NCI-H1436 (cell line): ENCODE results near the gene APCDD1L.
"Not testable (repeated sequence)": the region's sequence is repeated elsewhere in the genome, so short reads cannot be mapped to it uniquely, and the experiment has no call there.

Source experiments
- DNase-seq: peaks from one replicate; lab custom pipeline; 2025; lab: John Stamatoyannopoulos, UW

Gene APCDD1L

GRCh38 chr20:58514321-58515232, 622 bp downstream of the APCDD1L start:
- no peak for DNase-seq

- DNase-seq, result no peak
These were observed 1.5 kb downstream of the APCDD1L start for GRCh38 chr20:58513580-58514285.

DNA sequence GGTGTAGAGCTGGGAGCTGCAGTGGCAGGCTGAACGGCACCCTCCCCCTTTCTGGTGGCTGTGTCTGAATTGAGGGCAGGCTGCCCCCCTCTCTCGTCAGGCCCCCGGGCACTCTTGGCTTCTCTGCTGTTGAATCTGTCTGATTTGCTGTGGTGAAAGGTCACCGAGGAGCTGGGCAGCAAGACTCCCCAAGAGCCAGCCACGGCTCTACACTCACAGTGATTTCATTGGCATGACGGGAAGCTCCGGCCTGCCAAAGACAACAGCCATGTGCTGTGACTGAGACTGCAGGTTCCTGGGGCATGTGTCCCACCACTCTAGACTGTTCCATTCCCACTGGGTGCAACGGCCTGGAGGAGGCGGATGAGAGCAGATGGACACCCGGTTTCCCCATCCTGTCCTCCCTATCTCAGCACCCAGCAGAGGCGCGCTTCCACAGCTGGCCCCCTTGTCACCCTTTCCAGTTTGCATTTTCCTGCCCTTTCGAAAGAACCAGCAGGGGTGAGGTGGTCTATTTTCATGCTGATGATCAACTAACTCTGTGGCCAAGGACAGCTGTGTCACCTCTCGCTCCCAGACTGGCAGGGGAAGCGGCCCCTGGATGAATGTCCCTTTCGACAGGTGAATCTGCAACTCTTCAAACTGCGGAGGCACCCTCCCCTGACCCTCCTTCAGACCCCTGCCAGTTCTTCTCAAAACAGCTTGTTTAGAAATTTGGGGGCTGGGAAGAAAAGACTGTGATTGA, 2.2 kb downstream of the APCDD1L start:
- DNase-seq, result no peak

DNA sequence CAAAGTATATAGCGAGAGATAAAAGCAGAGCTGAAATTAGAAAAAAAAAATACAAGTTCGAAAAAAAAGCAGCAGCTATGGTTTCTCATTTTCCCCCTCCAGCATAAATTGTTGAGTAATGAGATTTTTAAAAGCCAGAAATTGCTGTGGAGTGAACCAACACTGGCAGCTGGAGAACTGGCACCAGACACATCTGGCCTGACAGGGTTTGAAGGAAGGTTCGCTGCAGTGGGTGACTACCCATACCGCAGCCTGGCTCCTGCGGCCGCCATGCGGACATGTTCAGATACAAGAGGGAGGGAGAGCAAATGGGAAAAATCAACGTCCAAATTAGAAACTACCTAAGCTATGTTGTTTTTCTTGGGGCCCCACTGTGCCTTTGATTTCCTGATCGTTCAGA, 3.3 kb downstream of the APCDD1L start:
- no peak for DNase-seq

- DNase-seq, result no peak
These were observed 3.8 kb downstream of the APCDD1L start for GRCh38 chr20:58511364-58511763.

DNA sequence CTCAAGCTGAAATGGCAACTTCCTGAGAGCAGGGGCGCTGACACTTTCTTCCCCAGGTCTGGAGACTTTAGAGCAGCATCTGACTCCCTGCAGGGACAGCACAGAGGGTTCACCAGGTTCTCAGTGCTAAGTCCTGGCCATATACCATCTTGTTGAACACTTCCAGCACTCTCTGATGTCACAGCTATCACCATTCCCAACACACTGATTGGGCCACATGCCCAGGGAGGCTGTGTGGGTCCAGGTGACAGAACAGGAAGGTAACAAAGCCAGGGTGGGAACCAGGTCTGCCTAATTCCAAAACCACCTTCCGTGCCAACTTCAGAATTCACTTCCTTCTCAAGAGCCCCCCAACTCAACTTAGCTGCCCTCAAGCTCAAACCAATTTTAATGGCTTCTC, 4.3 kb downstream of the APCDD1L start:
- no peak for DNase-seq

GRCh38 chr20:58508762-58509395, 6.3 kb downstream of the APCDD1L start:
- DNase-seq, result no peak

DNA sequence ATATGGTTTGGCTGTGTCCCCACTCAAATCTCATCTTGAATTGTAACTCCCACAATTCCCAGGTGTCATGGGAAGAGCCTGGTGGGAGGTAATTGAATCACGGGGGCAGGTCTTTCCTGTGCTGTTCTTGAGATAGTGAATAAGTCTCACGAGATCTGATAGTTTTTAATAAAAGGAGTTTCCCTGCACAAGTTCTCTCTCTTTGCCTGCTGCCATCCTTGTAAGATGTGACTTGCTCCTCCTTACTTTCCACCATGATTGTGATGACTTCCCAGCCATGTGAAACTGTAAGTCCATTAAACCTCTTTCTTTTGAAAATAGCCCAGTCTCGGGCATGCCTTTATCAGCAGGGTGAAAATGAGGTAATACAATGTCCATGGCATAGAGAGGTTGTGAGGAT, 8.2 kb downstream of the APCDD1L start:
- not testable (repeated sequence) for DNase-seq

- DNase-seq, result no peak
These were observed 10.6 kb downstream of the APCDD1L start for GRCh38 chr20:58504566-58504965.

DNA sequence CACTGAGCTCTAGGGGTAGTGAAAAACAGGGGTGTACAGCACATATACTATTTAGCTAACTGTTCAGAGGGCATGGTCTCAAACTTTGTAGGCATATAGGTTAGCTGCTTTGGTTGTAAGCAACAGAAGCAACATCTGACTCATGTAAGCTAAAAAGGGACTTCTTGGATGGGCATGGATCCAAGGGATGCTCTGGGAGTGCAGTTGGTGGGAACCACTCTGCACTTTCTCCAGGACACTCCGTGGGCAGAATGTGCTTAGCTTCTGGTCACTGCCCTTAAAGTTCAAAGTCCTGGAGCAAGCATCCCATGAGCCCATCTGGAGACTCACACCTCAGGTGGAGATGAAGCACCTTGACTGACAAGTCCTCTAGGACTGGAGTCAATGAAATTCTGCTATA, 11.5 kb downstream of the APCDD1L start:
- DNase-seq, result no peak

DNA sequence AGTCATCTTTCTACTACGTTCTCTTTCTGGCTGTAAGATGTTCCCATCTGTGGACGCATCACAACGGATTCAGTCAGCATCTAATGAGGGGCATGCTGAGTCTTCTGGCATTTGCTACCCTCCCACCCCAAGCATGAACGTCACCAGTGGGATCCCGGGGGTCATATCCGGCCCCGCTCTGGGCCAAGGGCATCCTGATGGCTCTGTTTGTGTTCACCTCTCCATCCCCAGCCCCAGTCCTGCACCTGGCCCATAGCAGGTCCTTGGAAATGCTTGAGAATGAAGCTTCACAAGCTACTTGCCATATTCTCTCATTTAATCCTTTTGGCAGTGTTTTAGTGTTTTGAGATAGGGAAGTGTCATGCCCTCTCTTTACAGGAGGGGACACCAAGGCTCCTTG, 14.9 kb downstream of the APCDD1L start:
- DNase-seq, result no peak

GRCh38 chr20:58498470-58499068, 16.6 kb downstream of the APCDD1L start:
- DNase-seq, result no peak

DNA sequence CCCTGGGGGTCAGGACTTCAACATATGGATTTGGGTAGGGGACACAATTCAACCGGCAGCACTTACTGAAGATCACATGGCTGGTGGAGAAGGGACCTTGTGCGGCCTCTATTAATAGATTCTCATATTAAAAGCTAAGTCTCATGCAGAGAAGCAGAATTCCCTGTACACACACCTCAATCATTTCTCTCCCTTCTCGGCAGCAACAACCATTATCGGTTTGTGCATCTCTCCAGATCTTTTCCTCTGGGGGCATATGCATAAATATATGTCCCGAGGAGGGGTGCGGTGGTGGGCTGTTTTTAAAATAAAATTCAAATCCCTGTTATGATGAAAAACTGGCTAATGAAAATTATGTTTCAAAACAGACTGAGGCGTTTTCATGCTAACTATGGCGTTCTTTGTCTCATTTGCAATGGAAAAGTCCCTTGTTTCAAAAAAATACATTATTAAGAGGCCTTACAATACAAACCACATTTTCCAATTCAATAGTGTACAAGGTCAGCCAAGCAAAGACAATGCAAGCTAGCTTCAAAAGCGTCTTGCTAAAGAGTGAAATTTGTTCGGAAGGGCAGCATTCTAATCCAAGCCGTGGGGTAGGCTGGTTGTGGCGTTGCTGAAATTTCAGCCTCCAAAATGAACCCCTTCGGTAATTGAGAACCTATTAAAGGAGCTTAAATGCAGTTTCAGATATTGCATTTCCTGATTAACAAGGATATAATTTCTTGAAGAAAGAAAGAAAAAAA, 17.3 kb downstream of the APCDD1L start:
- no peak for DNase-seq

GRCh38 chr20:58497076-58497641, 18.0 kb downstream of the APCDD1L start:
- no peak for DNase-seq

GRCh38 chr20:58496429-58496769, 18.8 kb downstream of the APCDD1L start:
- no peak for DNase-seq

DNA sequence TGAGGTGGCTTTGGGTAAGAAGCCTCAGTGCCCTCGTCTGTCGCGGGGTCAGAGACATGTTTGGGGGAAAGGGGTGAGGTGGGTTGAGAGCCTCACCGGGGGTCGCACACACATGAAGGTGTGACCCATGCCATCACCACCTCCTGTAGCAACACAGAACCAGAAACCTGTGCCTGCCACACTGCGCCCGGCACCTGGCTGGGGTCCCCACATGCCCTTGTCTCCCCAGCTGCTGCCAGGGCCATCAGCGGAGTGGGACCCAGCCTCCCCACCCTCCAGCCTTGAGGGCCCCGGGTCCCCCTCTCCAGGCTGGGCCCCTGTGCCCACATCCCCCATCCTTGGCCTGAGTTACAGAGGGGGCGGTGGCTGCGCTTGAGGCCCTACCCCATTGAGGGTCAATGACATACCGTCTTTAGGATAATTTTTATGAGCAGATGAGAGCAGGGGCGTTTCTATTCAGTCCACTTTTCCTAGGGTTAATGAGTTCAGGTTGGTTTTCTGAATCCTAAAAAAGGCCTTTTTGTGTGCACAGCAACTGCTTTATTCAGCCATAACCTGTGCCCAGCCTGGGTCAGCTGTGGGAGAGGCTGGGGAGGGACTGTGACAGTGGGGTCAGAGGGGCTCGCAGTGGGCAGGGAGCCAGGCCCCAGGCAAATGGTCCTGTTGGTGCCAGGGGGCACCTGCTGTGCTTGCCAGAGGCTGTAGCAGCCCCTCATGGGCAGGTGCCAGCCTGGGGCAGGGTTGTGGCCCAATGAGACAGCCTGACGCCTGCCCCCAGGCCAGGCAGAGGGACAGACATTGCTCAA, 19.4 kb downstream of the APCDD1L start:
- DNase-seq, result no peak

DNA sequence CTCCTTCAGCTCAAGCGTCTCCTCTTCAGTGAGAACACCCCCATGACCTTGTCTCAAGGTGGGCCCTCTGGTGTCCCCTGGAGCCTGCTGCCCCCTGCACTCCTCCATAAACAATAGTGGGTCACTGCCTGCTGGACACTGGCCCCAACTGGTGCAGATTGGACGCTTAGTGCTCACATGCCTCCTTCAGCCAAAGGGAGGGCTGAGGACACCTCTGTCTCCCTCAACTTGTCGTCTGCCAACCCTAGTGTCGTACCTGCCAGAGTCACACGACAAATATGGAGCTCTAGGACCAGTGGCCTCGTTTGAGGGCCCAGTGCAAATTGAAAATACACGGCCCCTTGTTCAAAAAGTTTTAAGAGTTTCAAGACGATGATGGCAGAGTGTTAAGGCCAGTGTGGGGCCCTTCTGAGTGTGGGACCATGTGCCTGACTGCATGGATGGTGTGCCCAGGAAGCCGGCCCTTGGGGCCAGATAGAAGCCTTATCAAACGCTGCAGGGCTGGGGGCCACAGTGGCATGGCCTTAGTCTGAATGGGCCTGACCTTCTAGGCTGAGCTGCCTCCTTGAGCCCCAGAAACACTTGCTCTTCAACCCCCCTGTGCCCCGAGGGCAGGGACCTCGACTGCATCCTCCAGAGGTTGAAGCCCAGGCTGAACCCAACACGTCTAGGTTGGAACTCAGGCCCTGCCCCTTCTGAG, 20.1 kb downstream of the APCDD1L start:
- DNase-seq, result no peak

DNA sequence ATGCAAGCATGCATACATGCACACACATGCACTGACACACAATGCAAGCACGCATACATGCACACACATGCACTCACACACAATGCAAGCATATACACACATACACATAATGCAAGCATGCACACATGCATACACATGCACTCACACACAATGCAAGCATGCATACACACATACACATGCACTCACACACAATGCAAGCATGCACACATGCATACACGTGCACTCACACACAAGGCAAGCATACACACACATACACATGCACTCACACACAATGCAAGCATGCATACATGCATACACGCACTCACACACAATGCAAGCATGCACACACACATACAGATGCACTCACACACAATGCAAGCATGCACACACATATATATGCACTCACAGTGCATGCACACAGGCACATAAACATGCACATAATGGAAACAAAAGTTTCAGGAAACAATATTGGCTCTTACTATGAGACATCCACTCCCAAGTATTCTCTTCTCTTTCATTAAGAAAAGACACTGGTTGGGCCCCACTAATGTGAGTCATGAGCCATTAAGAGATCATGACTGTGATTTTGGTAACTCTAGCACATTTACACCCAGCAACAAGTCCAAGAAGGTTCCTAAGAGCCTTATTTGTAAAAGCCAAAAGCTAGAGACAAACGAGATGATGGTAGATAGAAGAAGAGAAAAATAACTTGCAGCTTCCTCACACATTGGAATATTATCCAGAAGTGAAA, 22.2 kb downstream of the APCDD1L start:
- no peak for DNase-seq
